Suprapubic skin (tissue), 4 donors: ENCODE measurements around the gene ERVW-1. TPM values are rescaled to one million over a fixed set of nuclear protein-coding genes. Genes with fewer than 3 reads are reported as not detected.

Source experiments
- DNase-seq, 2 donors: peaks; one replicate each; pipeline ENCODE4 v3.0.0-alpha.2; 2019; ENCODE audit warnings: low spot score in 2 of 2
- H3K27ac ChIP-seq: fragments of 200-600 bp; sonication (generic); one replicate; pipeline ENCODE4 v1.5.1; 2019
- H3K27me3 ChIP-seq: fragments of 200-600 bp; sonication (generic); one replicate; pipeline ENCODE4 v1.5.1; 2019
- H3K36me3 ChIP-seq: fragments of 200-600 bp; sonication (generic); one replicate; pipeline ENCODE4 v1.5.1; 2019
- H3K4me1 ChIP-seq: fragments of 200-600 bp; sonication (generic); one replicate; pipeline ENCODE4 v1.5.1; 2019
- H3K4me3 ChIP-seq: fragments of 200-600 bp; sonication (generic); one replicate; pipeline ENCODE4 v1.5.1; 2019; ENCODE audit warnings: mild to moderate bottlenecking
- H3K9me3 ChIP-seq: fragments of 200-600 bp; sonication (generic); one replicate; pipeline ENCODE4 v1.5.1; 2019
- CTCF ChIP-seq, 2 donors: fragments of 200-600 bp in 1 of 2; fragments of 450-650 bp in 1 of 2; sonication (generic) in 1 of 2; IDR thresholded peaks; one replicate each; pipeline ENCODE4 v1.5.1; 2016 to 2019; ENCODE audit warnings: antibody characterized with exemption in 2 of 2, mild to moderate bottlenecking in 1 of 2, moderate library complexity in 1 of 2
- EP300 ChIP-seq: sonication (generic); formaldehyde crosslinking; IDR thresholded peaks from one replicate; pipeline ENCODE4 v1.6.1; 2017; ENCODE audit warnings: antibody characterized with exemption
- POLR2A ChIP-seq, 2 donors: fragments of 450-650 bp; IDR thresholded peaks; one replicate each; pipeline ENCODE4 v1.6.1; 2017; ENCODE audit warnings: antibody characterized with exemption in 2 of 2, mild to moderate bottlenecking in 2 of 2, moderate library complexity in 2 of 2
- POLR2AphosphoS5 ChIP-seq, 3 donors: sonication (generic); formaldehyde crosslinking; IDR thresholded peaks; one replicate each; pipeline ENCODE4 v1.6.1; 2017; ENCODE audit warnings: antibody characterized with exemption in 3 of 3
- WGBS: methylation state at CpG from one replicate; pipeline ENCODE4 v1.1.5; 2018; 5-methylcytosine and 5-hydroxymethylcytosine counted together
- total RNA-seq, 4 donors: library from RNA; depleted of rRNA; stranded (reverse); fragments of >200 nt; gene quantifications; one replicate each; pipeline ENCODE4 v1.1.0, GENCODE V29; 2016

Gene ERVW-1
- total RNA-seq, 4 donors from 2014 or later = 0.15 TPM; not detected in 3

GRCh38 chr7:92460109-92460508 is 17.6 kb downstream of the ERVW-1 start:
- no peak for DNase-seq
- WGBS = 54% methylated on average over 2 of the region's 2 CpGs
- Histone ChIP-seq H3K27ac (no peak overlapping the region), H3K9me3 (no peaks in the 10 kb centered on the region), H3K36me3 (peaks cover 31% of the 10 kb centered on the region), H3K4me3 (no peak overlapping the region), H3K27me3 (no peaks in the 10 kb centered on the region), H3K4me1 (peaks cover 20% of the 10 kb centered on the region)
- no peak for TF ChIP-seq EP300
- TF ChIP-seq POLR2AphosphoS5 (IDR thresholded peaks at IDR 0.05) = no peak
- TF ChIP-seq CTCF (IDR thresholded peaks at IDR 0.05) = no peak
- TF ChIP-seq POLR2A (IDR thresholded peaks at IDR 0.05) = no peak

GRCh38 chr7:92456236-92456635 is 21.5 kb downstream of the ERVW-1 start:
- Histone ChIP-seq H3K4me3 (no peak overlapping the region), H3K27ac (no peak overlapping the region), H3K36me3 (peaks cover 68% of the 10 kb centered on the region), H3K4me1 (peaks cover 5% of the 10 kb centered on the region), H3K27me3 (no peaks in the 10 kb centered on the region), H3K9me3 (no peaks in the 10 kb centered on the region)
- 94% methylated on average over 2 of the region's 2 CpGs for WGBS
- no peak for TF ChIP-seq EP300
- no peak for TF ChIP-seq CTCF (IDR thresholded peaks at IDR 0.05)
- TF ChIP-seq POLR2A (IDR thresholded peaks at IDR 0.05) = no peak
- no peak for TF ChIP-seq POLR2AphosphoS5 (IDR thresholded peaks at IDR 0.05)
- DNase-seq = no peak

- no peaks in the 10 kb centered on the region for H3K9me3 ChIP-seq
- H3K4me3 ChIP-seq = no peak overlapping the region
- H3K4me1 ChIP-seq = peaks cover 13% of the 10 kb centered on the region
- H3K36me3 ChIP-seq = peaks cover 68% of the 10 kb centered on the region
- no peak overlapping the region for H3K27ac ChIP-seq
- 98% methylated on average over 2 of the region's 2 CpGs for WGBS
- DNase-seq = no peak
- TF ChIP-seq POLR2AphosphoS5 (IDR thresholded peaks at IDR 0.05) = no peak
- TF ChIP-seq POLR2A (IDR thresholded peaks at IDR 0.05) = no peak
- TF ChIP-seq EP300 = no peak
- no peak for TF ChIP-seq CTCF (IDR thresholded peaks at IDR 0.05)
- no peaks in the 10 kb centered on the region for H3K27me3 ChIP-seq
These were observed 26.1 kb downstream of the ERVW-1 start for GRCh38 chr7:92451645-92452044.

GRCh38 chr7:92448205-92448747 is 29.5 kb downstream of the ERVW-1 start:
- TF ChIP-seq POLR2AphosphoS5 (IDR thresholded peaks at IDR 0.05) (no peak), CTCF (IDR thresholded peaks at IDR 0.05) (peak; percentile 8 to 19)
- Histone ChIP-seq H3K4me3 (peak overlapping the region; percentile 94), H3K27ac (peak overlapping the region; percentile 97), H3K9me3 (no peaks in the 10 kb centered on the region), H3K27me3 (no peaks in the 10 kb centered on the region), H3K36me3 (peaks cover 34% of the 10 kb centered on the region), H3K4me1 (peaks cover 13% of the 10 kb centered on the region)
- no peak for DNase-seq
- WGBS = 0% methylated on average over 11 of the region's 11 CpGs

- no peak for TF ChIP-seq EP300
- TF ChIP-seq POLR2AphosphoS5 (IDR thresholded peaks at IDR 0.05) = peak in 2 of 3 donors; percentile 64 to 67
- peak in 1 of 2 donors; percentile 94 for TF ChIP-seq CTCF (IDR thresholded peaks at IDR 0.05)
- peak in 1 of 2 donors; percentile 42 for TF ChIP-seq POLR2A (IDR thresholded peaks at IDR 0.05)
- 0% methylated on average over 21 of the region's 87 CpGs for WGBS
- Histone ChIP-seq H3K9me3 (no peaks in the 10 kb centered on the region), H3K4me3 (peak within 1 kb of the TSS; percentile 94), H3K27me3 (no peaks in the 10 kb centered on the region), H3K27ac (peak within 1 kb of the TSS; percentile 97), H3K36me3 (peaks cover 27% of the 10 kb centered on the region), H3K4me1 (peaks cover 13% of the 10 kb centered on the region)
- DNase-seq = peak; percentile 92
These were observed 30.2 kb downstream of the ERVW-1 start, which contains the start of gene GATAD1 for GRCh38 chr7:92447345-92448204. Gene GATAD1 (plus strand): TSS chr7:92447482. CDS start chr7:92447730, 248 bp downstream.
